Activated CD4-positive, alpha-beta T cell treated with anti-CD3 and anti-CD28 coated beads, Interleukin-2, amount 10 ng/mL, durations not matched to agents 24 days and 14 days (primary cell): Measurements from ENCODE around the gene S100P. TPM values are rescaled to one million over a fixed set of nuclear protein-coding genes. Genes with fewer than 3 reads are reported as not detected.

Source experiments
- DNase-seq: peaks from one replicate; pipeline ENCODE4 v3.0.0; 2022
- H3K27ac Mint-ChIP-seq: one replicate; pipeline ENCODE4 v1.8.0; 2022; ENCODE audit warnings: mild to moderate bottlenecking, mixed read lengths
- H3K27me3 Mint-ChIP-seq: one replicate; pipeline ENCODE4 v1.8.0; 2022; ENCODE audit warnings: mixed read lengths
- H3K36me3 Mint-ChIP-seq: one replicate; pipeline ENCODE4 v1.8.0; 2022; ENCODE audit warnings: low read depth, mild to moderate bottlenecking, mixed read lengths
- H3K4me1 Mint-ChIP-seq: one replicate; pipeline ENCODE4 v1.8.0; 2021; ENCODE audit warnings: mixed read lengths
- H3K4me3 Mint-ChIP-seq: one replicate; pipeline ENCODE4 v1.8.0; 2022; ENCODE audit warnings: mild to moderate bottlenecking, moderate library complexity, mixed read lengths
- H3K9me3 Mint-ChIP-seq: one replicate; pipeline ENCODE4 v1.8.0; 2021; ENCODE audit warnings: mixed read lengths
- intact Hi-C: fragments of 100-400 bp; cut with micrococcal nuclease; formaldehyde crosslinking; loops from one replicate; pipeline ENCODE4 v1.15.1; 2023
- total RNA-seq: library from RNA; stranded (reverse); gene quantifications from 2 replicates; pipeline ENCODE4 v1.2.3, GENCODE V29; 2022

S100P gene
- total RNA-seq, 1 donor from 2014 or later, result 2.8 TPM

DNA sequence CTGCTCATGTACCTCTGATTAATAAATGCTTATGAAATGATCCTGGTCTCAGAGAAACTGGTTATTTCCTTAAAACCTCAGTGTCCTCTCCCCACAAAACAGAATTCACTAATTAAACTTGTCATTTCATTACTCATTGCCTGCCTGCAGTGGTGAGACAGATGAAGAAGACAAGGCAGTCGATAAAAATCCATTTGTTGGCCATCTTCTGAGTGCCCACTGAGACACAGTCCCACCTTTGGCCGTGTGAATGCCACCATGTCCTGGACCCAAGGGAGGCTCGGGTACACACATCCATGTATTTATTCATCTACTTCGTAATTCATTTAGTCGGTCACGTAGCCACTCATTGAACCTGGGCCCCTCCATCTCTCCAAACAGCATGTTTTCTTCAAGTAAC, 3.5 kb downstream of the S100P start:
- Mint-ChIP-seq H3K4me1 (peaks cover 65% of the 10 kb centered on the region), H3K27me3 (no peaks in the 10 kb centered on the region), H3K4me3 (peak overlapping the region; percentile 72), H3K9me3 (no peaks in the 10 kb centered on the region), H3K36me3 (peaks cover 10% of the 10 kb centered on the region), H3K27ac (peak overlapping the region; percentile 97)
- no peak for DNase-seq
- intact Hi-C loops, result loop anchor here (2.0 kb wide), 1 partner anchor 22 kb away; a partner anchor contains a TSS

DNA sequence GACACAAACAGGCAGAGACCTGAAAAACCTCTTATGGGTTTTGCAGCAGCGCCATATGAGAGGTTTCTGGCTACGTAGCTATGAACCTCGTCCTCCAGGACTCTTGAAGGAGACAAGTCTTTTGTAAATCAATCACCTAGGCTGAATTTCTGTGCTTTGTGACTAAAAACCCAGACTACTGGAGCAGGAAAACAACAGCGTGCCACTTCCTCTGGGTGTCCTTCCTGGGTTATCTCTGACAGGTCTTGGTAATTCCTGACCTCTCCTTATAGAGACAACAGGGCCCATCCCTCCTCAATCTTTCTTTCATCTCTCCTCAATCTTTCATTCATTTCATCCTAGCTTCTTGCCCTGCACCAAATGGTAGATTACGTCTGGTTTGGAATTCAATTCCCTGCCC, 5.7 kb downstream of the S100P start:
- intact Hi-C loops, result no loop called here
- Mint-ChIP-seq H3K36me3 (peaks cover 22% of the 10 kb centered on the region), H3K27me3 (no peaks in the 10 kb centered on the region), H3K9me3 (peaks cover 7% of the 10 kb centered on the region), H3K4me1 (peaks cover 57% of the 10 kb centered on the region), H3K4me3 (peak overlapping the region; percentile 28), H3K27ac (peak overlapping the region; percentile 85)
- no peak for DNase-seq

DNA sequence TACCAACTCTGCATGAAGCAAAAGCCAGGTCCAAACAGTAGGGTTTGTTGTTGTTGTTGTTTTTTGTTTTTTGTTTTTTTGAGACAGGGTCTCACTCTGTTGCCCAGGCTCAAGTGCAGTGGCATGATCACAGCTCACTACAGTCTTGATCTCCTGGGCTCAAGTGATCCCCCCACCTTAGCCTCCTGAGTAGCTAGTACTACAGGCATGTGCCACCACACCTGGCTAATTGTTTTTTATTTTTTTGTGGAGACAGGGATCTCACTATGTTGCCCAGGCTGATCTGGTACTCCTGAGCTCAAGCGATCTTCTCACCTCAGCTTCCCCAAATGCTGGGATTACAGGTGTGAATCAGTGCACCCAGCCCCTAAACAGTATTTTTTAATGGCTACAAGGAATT, 6.2 kb downstream of the S100P start:
- H3K36me3 Mint-ChIP-seq, result peaks cover 27% of the 10 kb centered on the region
- peaks cover 7% of the 10 kb centered on the region for H3K9me3 Mint-ChIP-seq
- no peak for DNase-seq
- H3K27ac Mint-ChIP-seq, result peak overlapping the region; percentile 85
- intact Hi-C loops, result no loop called here
- H3K4me1 Mint-ChIP-seq, result peaks cover 58% of the 10 kb centered on the region
- no peaks in the 10 kb centered on the region for H3K27me3 Mint-ChIP-seq
- H3K4me3 Mint-ChIP-seq, result peak overlapping the region; percentile 28

DNA sequence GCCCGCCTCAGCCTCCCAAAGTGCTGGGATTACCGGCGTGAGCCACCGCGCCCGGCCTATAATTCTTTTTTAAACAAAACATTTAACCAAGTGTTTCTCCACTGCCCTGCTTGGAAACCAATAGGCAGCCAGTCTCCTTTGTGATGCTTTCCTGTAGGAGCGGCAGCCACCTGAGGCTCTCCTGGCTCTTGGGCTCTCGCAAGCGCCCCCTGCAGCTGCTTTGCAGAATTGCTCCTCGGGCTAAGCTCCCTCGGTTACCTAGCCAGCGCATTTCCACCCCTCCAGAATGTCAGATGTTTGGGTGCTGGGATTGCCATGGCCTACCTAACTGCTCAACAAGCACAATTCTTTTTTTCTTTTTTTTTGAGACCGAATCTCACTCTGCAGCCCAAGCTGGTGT, 7.7 kb downstream of the S100P start:
- DNase-seq, result peak; percentile 82
- H3K27me3 Mint-ChIP-seq, result no peaks in the 10 kb centered on the region
- intact Hi-C loops, result no loop called here

DNA sequence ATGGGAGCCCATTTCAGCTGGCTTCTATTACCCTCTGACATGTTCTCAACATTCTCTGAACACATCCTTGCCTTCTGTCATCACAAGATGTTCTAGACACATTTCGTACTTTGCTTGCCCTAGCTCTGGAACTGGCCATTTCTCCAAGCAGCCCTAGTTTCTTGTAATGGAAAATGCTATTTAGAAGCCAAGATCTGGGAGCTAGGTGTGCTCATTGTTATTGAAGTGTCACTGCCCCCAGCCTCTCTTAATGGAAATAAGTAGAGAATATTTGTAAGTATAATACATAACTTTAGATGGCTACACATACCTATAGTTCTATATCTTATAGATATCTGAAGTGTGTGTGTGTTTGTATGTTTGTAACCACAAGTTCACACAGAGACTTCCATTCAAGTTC, 9.1 kb downstream of the S100P start:
- H3K27me3 Mint-ChIP-seq, result no peaks in the 10 kb centered on the region
- DNase-seq, result no peak
- H3K4me3 Mint-ChIP-seq, result no peak overlapping the region
- intact Hi-C loops, result no loop called here
- H3K9me3 Mint-ChIP-seq, result peaks cover 7% of the 10 kb centered on the region
- H3K4me1 Mint-ChIP-seq, result peaks cover 62% of the 10 kb centered on the region
- peaks cover 50% of the 10 kb centered on the region for H3K36me3 Mint-ChIP-seq
- H3K27ac Mint-ChIP-seq, result no peak overlapping the region

More for the DNA sequence above, 7.7 kb downstream of the S100P start:
- Mint-ChIP-seq H3K4me3 (no peak overlapping the region), H3K9me3 (peaks cover 7% of the 10 kb centered on the region), H3K4me1 (peaks cover 62% of the 10 kb centered on the region), H3K36me3 (peaks cover 40% of the 10 kb centered on the region), H3K27ac (no peak overlapping the region)

DNA sequence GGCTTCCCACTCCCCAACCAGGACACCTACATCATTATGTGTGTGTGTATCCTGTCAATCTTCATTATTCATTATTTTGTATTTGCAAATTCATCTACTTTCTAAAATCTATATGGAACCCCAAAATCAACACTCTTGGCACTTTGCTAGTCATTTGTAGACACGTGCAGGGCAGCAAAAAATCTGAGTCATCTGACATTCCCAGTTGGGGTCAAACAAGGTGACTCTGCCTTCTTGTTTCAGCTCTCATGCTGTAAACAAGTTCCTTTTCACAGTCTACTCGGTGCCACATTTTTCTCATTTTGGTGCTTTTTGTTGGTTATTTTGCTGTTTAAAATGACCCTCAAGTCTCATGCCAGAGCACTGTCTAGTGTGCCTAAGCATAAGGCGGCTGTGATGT, 10.1 kb downstream of the S100P start:
- no peak overlapping the region for H3K4me3 Mint-ChIP-seq
- H3K36me3 Mint-ChIP-seq, result peaks cover 58% of the 10 kb centered on the region
- intact Hi-C loops, result no loop called here
- no peaks in the 10 kb centered on the region for H3K27me3 Mint-ChIP-seq
- peak overlapping the region; percentile 62 for H3K27ac Mint-ChIP-seq
- DNase-seq, result no peak
- H3K9me3 Mint-ChIP-seq, result peaks cover 7% of the 10 kb centered on the region
- H3K4me1 Mint-ChIP-seq, result peaks cover 65% of the 10 kb centered on the region

DNA sequence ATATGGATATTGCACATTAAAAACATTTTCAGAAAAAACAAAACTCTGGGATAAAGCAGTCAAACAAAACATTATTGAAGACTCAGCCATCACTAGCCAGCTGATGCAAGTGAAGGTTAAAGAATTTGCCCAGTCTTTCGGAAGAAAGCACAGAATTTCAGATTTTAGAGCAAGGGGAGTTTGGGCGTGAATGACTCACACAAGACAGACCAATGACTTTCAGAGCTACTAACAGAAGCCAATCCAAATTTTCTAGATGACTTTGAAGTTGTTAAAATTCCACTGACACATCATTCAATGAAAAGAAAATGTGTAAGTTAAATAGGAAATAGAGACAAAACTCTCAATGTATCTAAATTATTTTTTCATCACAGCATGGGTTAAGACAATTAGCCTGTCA, 12.0 kb downstream of the S100P start:
- H3K36me3 Mint-ChIP-seq, result peaks cover 57% of the 10 kb centered on the region
- intact Hi-C loops, result loop anchor here (1.0 kb wide), 1 partner anchor 9 kb away; no protein-coding TSS in a partner anchor
- no peaks in the 10 kb centered on the region for H3K27me3 Mint-ChIP-seq
- no peak for DNase-seq
- peak overlapping the region; percentile 40 for H3K27ac Mint-ChIP-seq
- peaks cover 7% of the 10 kb centered on the region for H3K9me3 Mint-ChIP-seq
- peak overlapping the region; percentile 56 for H3K4me3 Mint-ChIP-seq
- H3K4me1 Mint-ChIP-seq, result peaks cover 59% of the 10 kb centered on the region

DNA sequence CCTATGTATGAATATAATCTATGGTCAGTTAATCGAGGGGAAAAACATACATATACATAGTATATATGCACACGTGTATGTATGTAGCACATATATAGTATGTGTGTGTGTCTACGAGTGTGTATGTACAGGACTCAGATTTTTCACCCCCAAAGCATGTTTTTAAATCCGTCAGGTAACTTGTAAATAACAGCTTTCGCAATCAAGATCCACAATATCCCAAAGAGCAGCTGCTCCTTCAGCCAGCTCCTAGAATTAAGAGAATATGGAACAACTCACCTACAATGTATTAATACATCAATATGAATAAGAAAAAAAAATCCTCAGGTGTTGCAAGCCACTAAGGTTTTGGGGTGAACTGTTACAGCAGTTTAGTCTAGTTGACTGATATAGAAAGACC, 12.5 kb downstream of the S100P start:
- no peak overlapping the region for H3K27ac Mint-ChIP-seq
- no peak for DNase-seq
- intact Hi-C loops, result no loop called here
- peaks cover 7% of the 10 kb centered on the region for H3K9me3 Mint-ChIP-seq
- H3K36me3 Mint-ChIP-seq, result peaks cover 55% of the 10 kb centered on the region
- H3K4me1 Mint-ChIP-seq, result peaks cover 62% of the 10 kb centered on the region
- no peaks in the 10 kb centered on the region for H3K27me3 Mint-ChIP-seq
- H3K4me3 Mint-ChIP-seq, result peak overlapping the region; percentile 56

DNA sequence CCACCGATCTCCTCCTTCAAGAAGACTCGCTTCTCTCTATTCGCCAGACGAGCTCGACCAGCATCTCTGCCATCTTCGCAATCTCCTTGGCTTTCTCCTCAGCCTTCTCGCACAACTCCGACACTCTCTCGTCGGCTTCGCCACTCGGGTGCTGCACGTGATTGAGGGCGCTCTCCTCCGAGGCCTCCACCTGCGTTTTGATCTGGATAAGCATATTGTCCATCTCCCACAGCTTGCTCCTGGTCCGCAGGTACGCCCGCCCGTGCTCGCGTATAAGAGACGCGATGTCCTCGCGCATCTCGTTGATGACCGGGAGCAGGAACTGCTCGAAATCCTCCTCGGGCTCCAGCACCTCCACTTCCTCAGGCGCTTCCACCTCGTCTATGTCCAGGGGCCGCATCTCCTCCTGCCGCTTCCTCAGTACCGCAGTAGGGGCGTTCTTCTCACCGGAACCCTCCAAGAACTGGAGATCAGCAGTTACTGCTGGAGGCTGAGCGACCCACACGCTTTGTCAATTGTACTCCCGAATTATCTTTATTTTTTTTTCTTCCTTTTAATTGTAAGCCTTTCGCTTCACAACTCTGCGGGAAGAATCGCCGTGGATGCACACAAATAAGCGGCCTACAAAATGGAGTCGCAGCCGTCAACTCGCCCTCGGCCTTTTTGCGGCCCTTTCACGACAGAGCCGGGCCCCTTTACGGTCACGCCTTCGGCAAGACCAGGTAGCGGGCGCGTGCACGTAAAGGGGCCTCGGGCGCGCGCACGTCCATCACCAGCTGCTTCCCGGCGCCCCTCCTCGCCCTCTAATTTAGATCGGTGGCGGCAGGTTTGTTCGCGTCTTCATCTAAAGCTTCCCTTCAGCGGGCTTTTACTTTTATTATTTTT, 15.8 kb downstream of the S100P start, which contains the start of gene MRFAP1L1:
MRFAP1L1 (minus strand) TSS at position 636 of the 885 bp plus-strand sequence; CDS start at position 400, 236 bp downstream.
- DNase-seq, result peak; percentile 99
- peaks cover 41% of the 10 kb centered on the region for H3K36me3 Mint-ChIP-seq
- H3K27ac Mint-ChIP-seq, result peak within 1 kb of the TSS; percentile 97
- H3K9me3 Mint-ChIP-seq, result no peaks in the 10 kb centered on the region
- H3K4me1 Mint-ChIP-seq, result peaks cover 51% of the 10 kb centered on the region
- intact Hi-C loops, result loop anchor here (1.0 to 10.0 kb wide), 6 partner anchors 13 to 1735 kb away; partner anchors contain the start of genes ACOX3, MAN2B2, MRFAP1 and TRMT44
- H3K27me3 Mint-ChIP-seq, result no peaks in the 10 kb centered on the region
- H3K4me3 Mint-ChIP-seq, result peak within 1 kb of the TSS; percentile 95

DNA sequence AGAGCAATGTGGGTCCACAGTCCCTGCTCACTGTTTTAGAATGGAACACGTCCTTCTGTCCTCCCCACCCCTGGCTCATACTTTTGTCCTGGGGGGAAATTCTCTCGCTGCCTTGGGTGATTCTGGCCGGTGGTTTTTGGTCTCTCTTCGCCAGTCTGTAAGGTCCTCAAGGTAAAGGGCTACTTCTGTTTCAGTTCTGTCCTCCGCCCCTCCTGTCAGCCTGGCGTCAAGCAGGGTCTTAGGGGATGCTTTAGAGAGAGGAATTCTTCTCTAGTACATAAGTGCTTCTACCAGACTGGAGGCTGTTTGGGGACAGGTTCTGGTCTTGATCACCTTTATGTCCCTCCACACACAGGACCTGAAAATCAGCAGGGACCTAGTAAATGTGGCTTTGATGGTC, 16.6 kb downstream of the S100P start:
- no peaks in the 10 kb centered on the region for H3K9me3 Mint-ChIP-seq
- intact Hi-C loops, result loop anchor here (10.0 kb wide), 1 partner anchor 1735 kb away; the partner anchor contains the start of genes ACOX3 and TRMT44

DNA sequence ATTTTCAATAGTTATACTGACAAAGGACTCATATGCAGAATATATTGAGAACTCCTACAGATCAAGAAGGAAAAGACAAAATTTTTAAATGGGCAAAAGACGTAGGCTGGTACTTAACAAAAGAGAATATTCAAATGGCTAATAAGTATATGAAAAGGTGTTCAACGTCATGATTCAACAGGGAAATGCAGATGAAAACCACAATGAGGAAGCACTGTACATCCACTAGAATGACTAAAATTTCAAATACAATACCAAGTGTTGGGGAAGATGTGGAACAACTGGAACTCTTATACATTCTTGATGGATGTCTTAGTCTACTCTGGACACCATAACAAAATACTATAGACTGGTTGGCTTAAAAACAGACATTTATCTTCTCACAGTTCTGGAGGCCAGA, 17.3 kb downstream of the S100P start:
- intact Hi-C loops, result loop anchor here (10.0 kb wide), 1 partner anchor 1734 kb away; the partner anchor contains the start of genes ACOX3 and TRMT44
- DNase-seq, result no peak
- Mint-ChIP-seq H3K4me3 (no peak overlapping the region), H3K27ac (no peak overlapping the region), H3K36me3 (peaks cover 29% of the 10 kb centered on the region), H3K27me3 (peaks cover 3% of the 10 kb centered on the region), H3K4me1 (peaks cover 44% of the 10 kb centered on the region), H3K9me3 (no peaks in the 10 kb centered on the region)

More for the DNA sequence above, 16.6 kb downstream of the S100P start:
- DNase-seq, result peak; percentile 66
- peak overlapping the region; percentile 95 for H3K4me3 Mint-ChIP-seq
- H3K4me1 Mint-ChIP-seq, result peaks cover 46% of the 10 kb centered on the region
- no peaks in the 10 kb centered on the region for H3K27me3 Mint-ChIP-seq
- peak overlapping the region; percentile 97 for H3K27ac Mint-ChIP-seq
- H3K36me3 Mint-ChIP-seq, result peaks cover 33% of the 10 kb centered on the region

DNA sequence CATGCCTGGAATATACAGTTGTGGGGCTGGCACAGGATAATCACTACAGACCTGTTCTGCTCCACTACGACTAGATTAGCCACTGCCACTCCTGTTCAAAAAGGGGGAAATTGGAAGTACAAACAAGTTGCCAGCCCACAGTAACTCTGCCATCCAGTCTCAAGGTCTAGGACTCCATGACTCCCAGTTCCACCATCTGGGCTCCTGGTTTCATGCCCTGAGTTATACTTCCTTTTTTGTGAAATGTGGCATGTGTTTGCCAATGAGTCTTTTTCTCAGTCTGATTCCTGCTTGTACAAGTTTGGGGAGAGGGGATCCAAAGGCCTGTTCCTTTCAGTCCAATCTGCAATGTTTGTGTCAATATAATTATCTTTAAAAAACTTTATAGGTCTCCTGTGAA, 21.3 kb downstream of the S100P start:
- H3K9me3 Mint-ChIP-seq, result no peaks in the 10 kb centered on the region
- peaks cover 15% of the 10 kb centered on the region for H3K36me3 Mint-ChIP-seq
- peaks cover 28% of the 10 kb centered on the region for H3K4me1 Mint-ChIP-seq
- H3K27ac Mint-ChIP-seq, result peak overlapping the region; percentile 82
- intact Hi-C loops, result loop anchor here (5.0 to 10.0 kb wide), 2 partner anchors 272 to 1730 kb away; partner anchors contain the start of genes ACOX3 and TRMT44
- DNase-seq, result no peak
- peaks cover 3% of the 10 kb centered on the region for H3K27me3 Mint-ChIP-seq
- peak overlapping the region; percentile 17 for H3K4me3 Mint-ChIP-seq

DNA sequence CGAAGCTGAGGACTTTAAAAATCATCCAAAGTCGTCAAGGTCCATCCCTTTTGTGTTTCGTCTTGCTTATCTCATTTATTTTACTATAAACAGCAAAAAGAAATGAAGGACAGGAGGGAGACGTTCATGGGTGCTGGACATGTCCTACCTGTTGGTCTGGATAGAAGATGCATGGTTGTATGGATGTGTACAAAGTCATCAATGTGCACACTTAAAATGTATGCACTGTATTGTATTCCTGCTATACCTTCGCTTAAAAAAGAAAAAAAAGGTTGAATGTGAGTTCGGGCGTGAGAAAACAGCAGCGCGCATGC, 22.0 kb downstream of the S100P start:
- Mint-ChIP-seq H3K4me3 (peak overlapping the region; percentile 98), H3K27ac (peak overlapping the region; percentile 99), H3K9me3 (no peaks in the 10 kb centered on the region), H3K36me3 (peaks cover 15% of the 10 kb centered on the region), H3K27me3 (peaks cover 3% of the 10 kb centered on the region), H3K4me1 (peaks cover 27% of the 10 kb centered on the region)
- DNase-seq, result no peak
- intact Hi-C loops, result loop anchor here (1.0 to 10.0 kb wide), 5 partner anchors 41 to 1729 kb away; partner anchors contain the start of genes ACOX3, MRFAP1 and TRMT44
